Uterus (tissue), 2 donors: Measurements from ENCODE around the gene HEATR3.

Experiments used
- CTCF ChIP-seq, 4 experiments: fragments of 200-600 bp in 2 of 4; fragments of 450-650 bp in 2 of 4; sonication (generic) in 2 of 4; IDR thresholded peaks; one replicate each; pipeline ENCODE4 v1.5.1; 2016 to 2019; ENCODE audit warnings: antibody characterized with exemption in 4 of 4, mild to moderate bottlenecking in 2 of 4, moderate library complexity in 1 of 4
- POLR2A ChIP-seq, 2 donors: fragments of 450-650 bp; IDR thresholded peaks; one replicate each; pipeline ENCODE4 v1.6.1; 2016; ENCODE audit warnings: antibody characterized with exemption in 2 of 2, mild to moderate bottlenecking in 1 of 2, moderate library complexity in 1 of 2

GRCh38 chr16:50025537-50025931, 40.2 kb upstream of the HEATR3 start:
- TF ChIP-seq CTCF (IDR thresholded peaks at IDR 0.05) (no peak), POLR2A (IDR thresholded peaks at IDR 0.05) (no peak)
